H9 (cell line): ENCODE data around the gene ZMIZ1. TPM values are rescaled to one million over a fixed set of nuclear protein-coding genes. Genes with fewer than 3 reads are reported as not detected.

Experiments
- DNase-seq: peaks from one replicate; pipeline ENCODE4 v3.0.0-alpha.2; 2017
- H2AFZ ChIP-seq: one replicate; pipeline ENCODE4 v1.6.1; 2013; ENCODE audit warnings: mild to moderate bottlenecking, low read length, control low read depth, moderate library complexity
- H2AK5ac ChIP-seq: 2 replicates; pipeline ENCODE4 v1.6.1; 2013; ENCODE audit warnings: low read length, control low read depth, mixed read lengths; ENCODE audit not compliant: insufficient read length
- H2BK120ac ChIP-seq: one replicate; pipeline ENCODE4 v1.6.1; 2013; ENCODE audit warnings: low read depth, mild to moderate bottlenecking, low read length, control low read depth, inconsistent platforms; ENCODE audit not compliant: poor library complexity, severe bottlenecking
- H2BK12ac ChIP-seq: 2 replicates; pipeline ENCODE4 v1.6.1; 2013; ENCODE audit warnings: low read length, control low read depth, mixed read lengths, low read depth; ENCODE audit not compliant: insufficient read length
- H2BK15ac ChIP-seq: 2 replicates; pipeline ENCODE4 v1.6.1; 2013; ENCODE audit warnings: low read depth, low read length, control low read depth
- H2BK20ac ChIP-seq: one replicate; pipeline ENCODE4 v1.6.1; 2013; ENCODE audit warnings: low read depth, mild to moderate bottlenecking, low read length, control low read depth, inconsistent platforms; ENCODE audit not compliant: poor library complexity, severe bottlenecking
- H2BK5ac ChIP-seq: 2 replicates; pipeline ENCODE4 v1.6.1; 2013; ENCODE audit warnings: low read length, control low read depth, mixed read lengths; ENCODE audit not compliant: insufficient read length
- H3K14ac ChIP-seq: 2 replicates; pipeline ENCODE4 v1.6.1; 2013; ENCODE audit warnings: low read length, control low read depth; ENCODE audit not compliant: insufficient read depth
- H3K18ac ChIP-seq: 2 replicates; pipeline ENCODE4 v1.6.1; 2013; ENCODE audit warnings: low read depth, mild to moderate bottlenecking, mixed read lengths, low read length, control low read depth; ENCODE audit not compliant: insufficient read length
- H3K23ac ChIP-seq: 2 replicates; pipeline ENCODE4 v1.6.1; 2013; ENCODE audit warnings: low read length, control low read depth, mixed read lengths, low read depth; ENCODE audit not compliant: insufficient read length
- H3K23me2 ChIP-seq: 2 replicates; pipeline ENCODE4 v1.6.1; 2013; ENCODE audit warnings: low read depth, mild to moderate bottlenecking, mixed read lengths, low read length, control low read depth; ENCODE audit not compliant: insufficient read length, poor library complexity, severe bottlenecking
- H3K27ac ChIP-seq: 2 replicates; pipeline ENCODE4 v1.5.1; 2013; ENCODE audit warnings: low read length, control low read depth, mixed read lengths, low read depth; ENCODE audit not compliant: insufficient read length
- H3K27me3 ChIP-seq: 2 replicates; pipeline ENCODE4 v1.6.1; 2013; ENCODE audit warnings: low read length, control low read depth, inconsistent platforms; ENCODE audit not compliant: insufficient read depth
- H3K4ac ChIP-seq: 2 replicates; pipeline ENCODE4 v1.6.1; 2013; ENCODE audit warnings: low read depth, mild to moderate bottlenecking, control low read depth, inconsistent platforms, low read length, moderate library complexity
- H3K4me1 ChIP-seq: 2 replicates; pipeline ENCODE4 v1.6.1; 2013; ENCODE audit warnings: low read length, control low read depth, inconsistent platforms; ENCODE audit not compliant: insufficient read depth
- H3K4me2 ChIP-seq: 2 replicates; pipeline ENCODE4 v1.6.1; 2013; ENCODE audit warnings: low read length, control low read depth, mixed read lengths; ENCODE audit not compliant: insufficient read length, insufficient read depth
- H3K56ac ChIP-seq: 2 replicates; pipeline ENCODE4 v1.6.1; 2013; ENCODE audit warnings: low read depth, mild to moderate bottlenecking, mixed read lengths, low read length, control low read depth; ENCODE audit not compliant: insufficient read length
- H3K79me1 ChIP-seq: 2 replicates; pipeline ENCODE4 v1.6.1; 2013; ENCODE audit warnings: low read depth, mild to moderate bottlenecking, moderate library complexity, low read length, control low read depth, inconsistent platforms; ENCODE audit not compliant: insufficient read depth, poor library complexity, severe bottlenecking
- H3K79me2 ChIP-seq: 2 replicates; pipeline ENCODE4 v1.6.1; 2013; ENCODE audit warnings: low read length, control low read depth, inconsistent platforms; ENCODE audit not compliant: insufficient read depth
- H3K9ac ChIP-seq: 2 replicates; pipeline ENCODE4 v1.6.1; 2013; ENCODE audit warnings: low read length, control low read depth, mixed read lengths; ENCODE audit not compliant: insufficient read length; ENCODE audit errors: extremely low read depth
- H3K9me3 ChIP-seq: one replicate; pipeline ENCODE4 v1.6.1; 2013; ENCODE audit warnings: low read depth, low read length, inconsistent platforms; ENCODE audit not compliant: control insufficient read depth
- H3T11ph ChIP-seq: one replicate; pipeline ENCODE4 v1.6.1; 2013; ENCODE audit warnings: mild to moderate bottlenecking, low read length, control low read depth, inconsistent platforms
- H4K20me1 ChIP-seq: one replicate; pipeline ENCODE4 v1.6.1; 2013; ENCODE audit not compliant: control insufficient read depth, insufficient read length, insufficient read depth
- H4K5ac ChIP-seq: 2 replicates; pipeline ENCODE4 v1.6.1; 2013; ENCODE audit warnings: low read depth, mild to moderate bottlenecking, mixed read lengths, low read length, control low read depth; ENCODE audit not compliant: insufficient read length
- H4K8ac ChIP-seq: replicated peaks from 2 replicates; pipeline ENCODE4 v1.6.1; 2013; ENCODE audit warnings: low read length, control low read depth, mixed read lengths, low read depth; ENCODE audit not compliant: insufficient read length
- H4K91ac ChIP-seq: 2 replicates; pipeline ENCODE4 v1.6.1; 2013; ENCODE audit warnings: low read depth, mild to moderate bottlenecking, moderate library complexity, mixed read lengths, low read length, control low read depth; ENCODE audit not compliant: insufficient read length
- H3K27ac Mint-ChIP-seq, 3 experiments: 2 replicates in 2 of 3; 3 replicates in 1 of 3; pipeline ENCODE4 v1.8.0; 2020 to 2021; ENCODE audit warnings: mixed read lengths in 3 of 3, mild to moderate bottlenecking in 1 of 3, moderate library complexity in 1 of 3
- H3K27me3 Mint-ChIP-seq: 2 replicates; pipeline ENCODE4 v1.8.0; 2021; ENCODE audit warnings: low read depth, mild to moderate bottlenecking, moderate library complexity, mixed read lengths
- H3K36me3 Mint-ChIP-seq, 3 experiments: 2 replicates in 2 of 3; 3 replicates in 1 of 3; pipeline ENCODE4 v1.8.0; 2020 to 2021; ENCODE audit warnings: low read depth in 3 of 3, mixed read lengths in 3 of 3; ENCODE audit not compliant: insufficient read depth in 1 of 3
- H3K4me1 Mint-ChIP-seq, 2 experiments: 2 replicates each; pipeline ENCODE4 v1.8.0; 2020; ENCODE audit warnings: mixed read lengths in 2 of 2
- H3K4me3 Mint-ChIP-seq, 2 experiments: 2 replicates in 1 of 2; 3 replicates in 1 of 2; pipeline ENCODE4 v1.8.0; 2020 to 2021; ENCODE audit warnings: mild to moderate bottlenecking in 2 of 2, mixed read lengths in 2 of 2, moderate library complexity in 1 of 2
- H3K9me3 Mint-ChIP-seq, 2 experiments: 2 replicates in 1 of 2; 3 replicates in 1 of 2; pipeline ENCODE4 v1.8.0; 2020; ENCODE audit warnings: mild to moderate bottlenecking in 2 of 2, mixed read lengths in 2 of 2, moderate library complexity in 1 of 2
- CTCF ChIP-seq: fragments of 200-600 bp; sonication (generic); conservative IDR thresholded peaks from 3 replicates; pipeline ENCODE4 v1.8.0; 2021; ENCODE audit warnings: antibody characterized with exemption, mild to moderate bottlenecking
- WGBS: extraction: QIAGEN DNeasy Blood & Tissue Kit; methylation state at CpG from one replicate; pipeline ENCODE4 v1.1.7; 2013; ENCODE audit warnings: missing lambda C conversion rate, low lambda C conversion rate, mixed read lengths; ENCODE audit not compliant: insufficient read length; ENCODE audit errors: extremely low coverage; 5-methylcytosine and 5-hydroxymethylcytosine counted together
- total RNA-seq: library from RNA; stranded (reverse); gene quantifications from 2 replicates; pipeline ENCODE4 v1.2.1, GENCODE V29; 2021

ZMIZ1 gene
- total RNA-seq, 1 experiment from 2014 or later, result 36.9 TPM

- no peak overlapping the region for H3K56ac ChIP-seq
- H3K23me2 ChIP-seq, result no peaks in the 10 kb centered on the region
- Mint-ChIP-seq H3K4me3 (no peak overlapping the region), H3K27ac (no peak overlapping the region), H3K4me1 (peaks cover 21 to 25% of the 10 kb centered on the region in 2 experiments), H3K27me3 (peaks cover 17% of the 10 kb centered on the region), H3K9me3 (no peaks in the 10 kb centered on the region), H3K36me3 (no peaks in the 10 kb centered on the region)
- no peaks in the 10 kb centered on the region for H4K20me1 ChIP-seq
- H3K18ac ChIP-seq, result no peak overlapping the region
- H2BK12ac ChIP-seq, result no peak overlapping the region
- H3K79me2 ChIP-seq, result no peaks in the 10 kb centered on the region
- H4K91ac ChIP-seq, result no peak overlapping the region
- H2BK5ac ChIP-seq, result no peak overlapping the region
- H3K23ac ChIP-seq, result no peak overlapping the region
- H4K5ac ChIP-seq, result no peak overlapping the region
- H4K8ac ChIP-seq, result no peak overlapping the region
- H3K14ac ChIP-seq, result no peak overlapping the region
- no peak overlapping the region for H3K27ac ChIP-seq
- no peak overlapping the region for H2AFZ ChIP-seq
- H2BK20ac ChIP-seq, result no peak overlapping the region
- no peak for DNase-seq
- WGBS, result no CpG with 5 or more reads among the region's 3 CpGs
- TF ChIP-seq CTCF, result no peak
- H3T11ph ChIP-seq, result no peak overlapping the region
- H3K79me1 ChIP-seq, result no peaks in the 10 kb centered on the region
- no peaks in the 10 kb centered on the region for H3K9me3 ChIP-seq
- no peaks in the 10 kb centered on the region for H3K27me3 ChIP-seq
- no peak overlapping the region for H2AK5ac ChIP-seq
- H2BK15ac ChIP-seq, result no peak overlapping the region
- H2BK120ac ChIP-seq, result no peak overlapping the region
- H3K4me2 ChIP-seq, result no peak overlapping the region
- H3K4me1 ChIP-seq, result no peaks in the 10 kb centered on the region; the same call in 1 of the 2 replicates
- H3K9ac ChIP-seq, result no peak overlapping the region
- H3K4ac ChIP-seq, result no peak overlapping the region
These were observed 25.9 kb upstream of the ZMIZ1 start for GRCh38 chr10:79042639-79043411.
